ENCODE results near the gene SPINK13.
A peak's percentile ranks its signal among the peaks of the same experiment; 100 is the strongest.
"Not testable (repeated sequence)": the region's sequence is repeated elsewhere in the genome, so short reads cannot be mapped to it uniquely, and the experiment has no call there.

The SPINK13 gene, protein sequence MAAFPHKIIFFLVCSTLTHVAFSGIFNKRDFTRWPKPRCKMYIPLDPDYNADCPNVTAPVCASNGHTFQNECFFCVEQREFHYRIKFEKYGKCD
- 0 to 0.12 (median 0) reads per million in 18 experiments for total RNA-seq

DNA sequence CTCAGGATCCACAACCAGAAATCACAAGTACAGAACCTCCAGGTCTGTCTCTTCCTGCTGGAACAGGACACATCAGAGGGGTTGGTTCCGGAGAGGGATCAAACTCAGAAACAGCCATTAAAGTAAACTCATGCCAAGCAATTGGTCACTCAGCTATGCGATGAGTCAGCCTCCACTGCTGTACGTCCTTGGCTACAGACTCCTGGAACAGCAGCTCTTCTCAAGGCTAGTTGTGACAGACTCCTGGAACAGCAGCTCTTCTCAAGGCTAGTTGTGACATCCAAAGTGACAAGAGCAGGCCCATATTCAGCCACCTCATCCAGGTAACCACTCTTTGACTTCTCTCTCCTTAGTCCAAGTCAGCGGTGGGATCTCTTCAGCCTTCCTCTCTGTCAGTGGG lies at the start of gene SPINK13:
Gene SPINK13, plus strand, starts transcription at position 229 of the 400 bp plus-strand sequence. CDS start 1,279 bp downstream, outside the sequence.
- DNase-seq, result no peak

GRCh38 chr5:148221508-148221907 lies 47.1 kb upstream of the SPINK13 start:
- DNase-seq, result no peak

DNA sequence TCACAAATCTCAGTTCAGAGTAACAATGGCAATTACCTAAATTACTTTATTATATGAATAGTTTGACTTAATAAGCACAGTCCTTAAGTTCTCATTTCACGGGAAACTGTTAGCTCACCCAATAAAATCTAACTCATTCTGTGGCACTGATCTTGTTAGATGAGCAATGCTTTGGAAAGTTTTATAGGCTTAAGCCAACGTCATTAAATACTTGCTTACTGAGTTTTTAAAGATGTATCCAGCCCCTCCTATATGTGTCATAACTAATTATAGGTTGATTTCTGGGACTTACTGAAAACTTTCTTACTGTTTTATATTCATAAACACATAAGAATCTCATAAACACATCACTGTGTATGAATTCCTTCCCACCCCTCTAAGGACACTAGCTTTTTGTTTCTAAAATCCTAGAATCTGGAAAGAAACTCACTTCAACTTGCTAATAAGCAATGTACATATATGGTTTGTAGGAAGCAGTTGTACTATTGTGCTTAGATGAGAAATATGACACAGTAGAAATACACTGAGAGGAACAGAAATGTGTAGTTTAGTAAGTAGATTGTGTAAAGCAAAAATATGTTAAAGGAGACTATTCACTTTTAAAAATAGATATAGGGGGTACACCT lies 44.4 kb upstream of the SPINK13 start:
- DNase-seq, result no peak

DNA sequence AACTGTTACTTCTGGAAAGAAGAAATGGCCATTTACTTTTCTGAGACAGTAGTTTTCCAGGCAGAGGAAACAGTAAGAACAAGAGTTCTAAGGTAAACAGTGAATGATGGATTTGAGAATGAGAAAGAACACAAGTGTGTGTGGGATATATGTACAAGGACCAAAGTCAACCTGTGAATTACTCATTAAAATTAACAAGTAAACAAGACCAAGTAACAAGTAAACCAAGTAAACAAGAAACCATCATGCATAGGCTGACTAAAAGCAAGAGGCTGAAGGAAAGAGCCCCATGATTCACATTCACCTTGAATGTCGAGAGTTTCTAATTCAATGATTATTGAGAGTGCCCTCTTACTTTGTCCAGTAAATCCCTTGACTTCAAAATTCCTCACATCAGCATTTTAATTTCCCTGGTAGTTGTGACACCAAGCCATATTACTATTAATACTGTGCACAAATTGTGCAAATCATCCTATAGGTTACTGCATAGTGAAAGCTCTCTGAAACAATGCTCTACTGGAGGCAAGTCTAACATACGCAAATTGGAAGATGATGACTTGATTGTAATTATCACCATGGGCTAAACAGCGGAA lies 40.1 kb upstream of the SPINK13 start:
- DNase-seq, result no peak

- DNase-seq, result no peak
These were observed 38.8 kb upstream of the SPINK13 start for GRCh38 chr5:148229840-148230239.

DNA sequence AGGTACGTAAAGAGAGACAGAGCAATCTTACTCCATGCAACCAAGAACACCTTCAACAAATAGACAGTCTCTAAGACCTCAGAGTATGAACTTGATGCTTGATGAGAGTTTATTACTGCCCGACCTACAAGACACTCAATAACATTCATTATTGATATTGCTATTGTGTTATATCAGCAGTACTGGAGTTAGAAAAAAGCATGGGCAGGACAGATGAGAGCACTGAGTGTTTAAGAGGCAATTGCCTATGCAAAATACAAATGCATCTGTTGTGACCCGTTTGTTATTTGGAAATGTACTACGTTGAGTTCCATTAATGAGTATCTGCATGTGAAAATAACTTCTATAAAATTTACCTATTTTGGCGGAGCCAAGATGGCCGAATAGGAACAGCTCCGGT lies 38.4 kb upstream of the SPINK13 start:
- no peak for DNase-seq

GRCh38 chr5:148237785-148238417 lies 30.7 kb upstream of the SPINK13 start:
- DNase-seq, result no peak

GRCh38 chr5:148238418-148238794 lies 30.2 kb upstream of the SPINK13 start, which contains the start of gene MARCOL:
MARCOL (plus strand) TSS chr5:148238525; CDS start chr5:148238598, 73 bp downstream.
- DNase-seq, result no peak

DNA sequence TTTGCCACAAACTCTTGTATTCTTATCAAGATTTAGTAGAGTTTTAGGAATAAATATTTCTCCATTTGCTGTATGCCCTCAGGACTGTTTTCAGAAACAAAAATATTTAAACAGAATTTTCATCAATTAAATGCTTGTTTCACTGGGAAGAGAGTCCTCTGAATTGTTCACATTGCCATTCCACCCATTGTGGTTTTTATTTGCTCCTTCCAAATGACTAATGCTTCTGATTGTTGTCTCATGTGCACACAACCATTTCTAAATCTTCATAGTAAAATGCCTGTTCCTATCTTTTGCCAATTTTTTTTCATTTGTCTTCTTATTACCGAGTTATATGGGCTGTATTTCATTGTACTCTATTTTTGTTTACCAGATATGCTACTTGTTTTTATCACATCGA lies 19.7 kb upstream of the SPINK13 start:
- no peak for DNase-seq

GRCh38 chr5:148255456-148255855 lies 13.1 kb upstream of the SPINK13 start:
- DNase-seq, result no peak

DNA sequence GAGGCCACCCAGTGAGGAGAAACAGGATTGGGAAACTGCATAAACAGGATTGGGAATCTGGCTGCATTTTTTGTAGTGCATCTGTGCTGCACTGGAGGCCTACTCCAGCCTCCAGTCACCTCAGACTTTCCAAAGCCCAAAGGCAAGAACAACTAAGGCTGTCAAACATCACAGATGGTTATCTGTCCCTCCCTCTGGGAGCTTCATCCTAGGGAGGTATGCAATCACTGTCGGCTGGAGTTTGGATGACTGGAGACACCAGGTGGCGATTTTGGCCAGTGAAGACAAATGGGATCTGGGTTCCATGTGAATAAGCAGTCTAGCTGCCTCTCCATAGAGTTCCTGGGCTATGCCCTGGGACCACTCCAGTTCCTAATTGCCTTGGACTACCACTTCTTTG lies 9.3 kb upstream of the SPINK13 start:
- no peak for DNase-seq

- DNase-seq, result no peak
These were observed 7.4 kb upstream of the SPINK13 start for GRCh38 chr5:148261221-148261620.

- DNase-seq, result no peak
These were observed 632 bp upstream of the SPINK13 start for GRCh38 chr5:148267962-148268361.

DNA sequence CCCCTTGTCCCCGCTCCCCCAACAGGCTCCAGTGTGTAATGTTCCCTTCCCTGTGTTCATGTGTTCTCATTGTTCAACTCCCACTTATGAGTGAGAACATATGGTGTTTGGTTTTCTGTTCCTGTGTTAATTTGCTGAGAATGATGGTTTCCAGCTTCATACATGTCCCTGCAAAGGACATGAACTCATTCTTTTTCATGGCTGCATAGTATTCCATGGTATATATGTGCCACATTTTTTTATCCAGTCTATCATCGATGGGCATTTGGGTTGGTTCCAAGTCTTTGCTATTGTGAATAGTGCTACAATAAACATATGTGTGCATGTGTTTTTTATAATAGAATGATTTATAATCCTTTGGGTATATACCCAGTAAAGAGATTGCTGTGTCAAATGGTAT lies 6.5 kb downstream of the SPINK13 start:
- not testable (repeated sequence) for DNase-seq

- not testable (repeated sequence) for DNase-seq
These were observed 12.3 kb downstream of the SPINK13 start for GRCh38 chr5:148280893-148281292.

DNA sequence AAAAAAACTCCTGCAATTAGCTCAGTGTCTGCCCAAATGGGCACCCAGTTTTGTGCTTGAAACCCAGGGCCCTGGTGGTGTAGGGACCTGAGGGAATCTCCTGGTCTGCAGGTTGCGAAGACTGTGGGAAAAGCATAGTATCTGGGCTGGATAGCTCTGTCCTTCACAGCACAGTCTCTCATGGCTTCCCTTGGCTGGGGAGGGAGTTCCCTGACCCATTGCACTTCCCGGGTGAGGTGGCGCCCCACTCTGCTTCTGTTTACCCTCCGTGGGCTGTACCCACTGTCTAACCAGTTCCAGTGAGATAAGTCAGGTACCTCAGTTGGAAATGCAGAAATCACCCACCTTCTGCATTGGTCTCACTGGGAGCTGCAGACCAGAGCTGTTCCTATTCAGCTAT lies 12.7 kb downstream of the SPINK13 start:
- DNase-seq, result not testable (repeated sequence)

DNA sequence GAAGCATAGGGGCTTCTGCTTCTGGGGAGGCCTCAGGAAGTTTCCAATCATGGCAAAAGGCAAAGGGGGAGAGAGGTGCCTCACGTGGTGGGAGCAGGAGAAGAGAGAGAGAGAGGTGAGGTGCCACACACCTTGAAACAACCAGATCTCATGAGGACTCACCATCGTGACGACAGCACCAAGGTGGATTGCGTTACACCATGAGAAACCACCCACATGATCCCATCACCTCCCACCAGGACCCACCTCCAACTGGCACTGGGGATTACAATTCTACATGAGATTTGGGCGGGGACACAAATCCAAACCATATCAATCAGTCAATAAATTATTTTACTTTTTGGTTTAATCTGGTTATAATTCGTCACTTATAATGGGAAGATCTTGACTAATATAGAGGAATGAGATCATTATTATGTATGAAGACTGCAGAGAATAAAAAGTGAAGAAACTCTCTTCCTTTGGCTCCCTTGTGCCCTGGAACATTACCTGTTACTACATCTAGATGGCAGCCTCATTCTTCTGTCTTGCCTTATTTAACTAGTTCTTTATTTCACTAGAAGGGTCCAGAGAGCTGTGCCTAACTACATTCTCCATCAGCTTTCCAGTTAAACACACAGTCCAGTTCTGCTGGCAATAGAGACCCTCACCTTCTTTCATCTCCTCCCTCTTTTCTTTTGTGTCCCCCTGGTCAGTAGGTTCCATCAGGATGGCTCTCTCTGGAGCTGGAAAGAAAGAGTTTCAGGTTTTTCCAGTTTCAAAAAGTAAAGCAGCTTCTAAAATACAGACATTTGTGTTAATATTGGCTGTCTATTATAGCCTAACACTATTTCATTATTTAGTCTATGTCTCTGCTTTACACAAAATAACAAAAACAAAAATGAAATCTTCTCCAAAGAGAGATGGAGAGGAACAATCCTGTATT lies 21.9 kb downstream of the SPINK13 start:
- peak; percentile 13 to 25 for DNase-seq

GRCh38 chr5:148297731-148298130 lies 29.1 kb downstream of the SPINK13 start:
- no peak for DNase-seq

DNA sequence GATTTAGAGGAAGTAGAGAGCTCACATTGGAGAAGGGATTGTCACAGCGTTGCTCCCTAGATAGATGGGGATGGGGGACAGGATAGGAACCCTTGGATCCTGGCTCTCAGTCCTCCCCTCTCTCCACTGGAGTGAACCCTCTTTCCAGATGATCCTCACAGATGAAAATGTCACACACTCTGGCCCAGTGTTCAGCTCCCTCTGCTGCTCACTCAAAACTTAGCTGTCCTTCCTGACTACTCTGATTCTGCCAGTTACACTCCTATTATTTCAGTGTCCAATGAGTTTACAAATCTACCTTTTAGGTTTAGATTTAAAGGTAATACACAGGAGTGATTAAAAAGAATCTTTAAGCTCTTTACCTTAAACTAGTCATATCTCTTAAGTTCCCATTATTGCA lies 37.9 kb downstream of the SPINK13 start:
- no peak for DNase-seq

DNA sequence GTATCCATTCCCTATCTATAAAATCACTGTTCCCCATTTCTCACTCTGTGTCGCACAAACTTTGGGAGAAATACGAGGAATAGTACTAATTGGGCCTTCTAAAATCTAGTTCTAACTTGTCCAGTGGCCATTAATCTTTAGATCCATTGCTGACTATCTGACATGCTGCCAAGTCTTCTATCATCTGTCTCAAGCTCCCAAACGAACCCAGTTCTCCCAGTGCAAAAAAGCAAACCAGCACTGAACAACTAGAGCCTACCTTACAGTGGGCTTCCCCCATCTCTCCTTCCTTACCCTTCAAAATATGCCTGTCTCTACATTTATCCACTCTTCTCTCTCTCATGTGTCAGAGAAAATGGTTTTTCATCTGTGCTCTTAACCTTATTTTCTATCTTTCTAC lies 40.4 kb downstream of the SPINK13 start:
- no peak for DNase-seq

DNA sequence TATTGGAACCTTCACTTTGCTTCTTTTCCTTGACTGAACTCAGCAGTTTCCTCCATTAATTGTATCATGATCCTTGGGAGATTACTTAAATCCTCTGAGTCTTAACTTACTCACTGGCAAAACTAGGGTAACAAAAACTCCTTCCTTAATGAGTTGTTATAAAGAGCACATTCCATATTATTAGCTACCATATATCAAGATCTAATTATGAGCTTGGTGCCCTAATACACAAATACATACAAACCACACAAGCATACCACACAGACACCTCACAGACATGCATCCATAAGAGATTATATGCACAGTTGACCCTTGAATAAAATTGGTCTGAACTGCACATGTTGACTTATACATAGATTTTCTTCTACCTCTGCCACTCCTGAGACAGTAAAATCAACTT lies 41.2 kb downstream of the SPINK13 start:
- DNase-seq, result no peak

DNA sequence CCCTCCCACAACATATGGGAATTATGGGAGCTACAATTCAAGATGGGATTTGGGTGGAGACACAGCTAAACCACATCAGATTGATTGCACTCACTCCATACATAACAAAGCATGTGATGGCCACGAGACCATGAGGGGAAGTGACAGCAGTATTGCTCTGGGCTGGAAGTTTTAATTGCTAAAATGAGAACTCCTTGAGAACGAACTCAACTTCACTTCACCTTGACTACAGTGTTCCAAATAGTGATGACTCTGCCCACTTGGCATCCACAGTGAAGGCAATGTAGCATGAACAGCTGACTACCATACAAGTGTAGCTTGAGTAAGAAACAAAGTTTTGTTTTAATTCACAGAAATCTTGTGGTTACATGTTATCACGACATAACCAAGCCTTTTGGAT lies 42.9 kb downstream of the SPINK13 start:
- DNase-seq, result peak; percentile 21 to 32

- DNase-seq, result no peak
These were observed 43.6 kb downstream of the SPINK13 start, which contains the start of gene SPINK7 for GRCh38 chr5:148312153-148312552. SPINK7 (plus strand) TSS chr5:148312423; CDS start chr5:148312484, 61 bp downstream.

Measured in inflammatory macrophage (primary cell).